HG02623 (cell line): ENCODE data around the gene UAP1.

Experiments used
- ATAC-seq: cut with Tn5 transposase; IDR thresholded peaks from one replicate; pipeline ENCODE4 v1.9.1; 2021; ENCODE audit warnings: moderate library complexity; ENCODE audit not compliant: unreplicated experiment

The UAP1 gene

GRCh38 chr1:162612606-162613400 is 51.3 kb downstream of the UAP1 start:
- ATAC-seq = no peak

GRCh38 chr1:162616848-162617247 is 55.3 kb downstream of the UAP1 start:
- ATAC-seq = no peak

GRCh38 chr1:162617513-162617912 is 56.0 kb downstream of the UAP1 start:
- ATAC-seq = no peak

- ATAC-seq = no peak
These were observed 57.6 kb downstream of the UAP1 start for GRCh38 chr1:162619076-162619475.

- ATAC-seq = no peak
These were observed 59.7 kb downstream of the UAP1 start for GRCh38 chr1:162621256-162621655.

- no peak for ATAC-seq
These were observed 64.2 kb downstream of the UAP1 start for GRCh38 chr1:162625679-162626078.

- no peak for ATAC-seq
These were observed 64.6 kb downstream of the UAP1 start for GRCh38 chr1:162626094-162626493.

- ATAC-seq = no peak
These were observed 65.2 kb downstream of the UAP1 start for GRCh38 chr1:162626761-162627160.

GRCh38 chr1:162627662-162628296 is 66.3 kb downstream of the UAP1 start:
- ATAC-seq = no peak

- ATAC-seq = no peak
These were observed 67.6 kb downstream of the UAP1 start for GRCh38 chr1:162629077-162629627.

- no peak for ATAC-seq
These were observed 68.1 kb downstream of the UAP1 start for GRCh38 chr1:162629651-162630050.

GRCh38 chr1:162631546-162632191 is 70.1 kb downstream of the UAP1 start:
- no peak for ATAC-seq

GRCh38 chr1:162632217-162632666 is 70.7 kb downstream of the UAP1 start, which contains the start of gene DDR2:
Gene DDR2, plus strand, starts transcription at chr1:162632464. Its CDS starts 86,600 bp downstream, at chr1:162719064.
- no peak for ATAC-seq

- ATAC-seq = no peak
These were observed 71.2 kb downstream of the UAP1 start for GRCh38 chr1:162632698-162633080.

GRCh38 chr1:162633081-162633762 is 71.7 kb downstream of the UAP1 start:
- peak; percentile 63 for ATAC-seq

GRCh38 chr1:162635418-162635817 is 73.9 kb downstream of the UAP1 start:
- ATAC-seq = no peak

GRCh38 chr1:162639718-162640117 is 78.2 kb downstream of the UAP1 start:
- no peak for ATAC-seq

- ATAC-seq = no peak
These were observed 79.6 kb downstream of the UAP1 start for GRCh38 chr1:162641114-162641513.

- no peak for ATAC-seq
These were observed 83.4 kb downstream of the UAP1 start for GRCh38 chr1:162644986-162645314.

- no peak for ATAC-seq
These were observed 84.1 kb downstream of the UAP1 start for GRCh38 chr1:162645666-162646065.

GRCh38 chr1:162649583-162649982 is 88.1 kb downstream of the UAP1 start:
- no peak for ATAC-seq
